Skeletal muscle tissue (tissue), 4 donors: ENCODE data around the gene ZNF573. TPM values are rescaled to one million over a fixed set of nuclear protein-coding genes. Genes with fewer than 3 reads are reported as not detected.
A peak's percentile ranks its signal among the peaks of the same experiment; 100 is the strongest.
"Not testable (repeated sequence)": the region's sequence is repeated elsewhere in the genome, so short reads cannot be mapped to it uniquely, and the experiment has no call there.

Experiments used
- H3K27ac ChIP-seq: one replicate; pipeline ENCODE4 v1.7.0; 2013; ENCODE audit warnings: mild to moderate bottlenecking, low read depth, low read length, inconsistent platforms
- H3K27me3 ChIP-seq, 3 donors: one replicate each; pipeline ENCODE4 v1.7.0; 2013; ENCODE audit warnings: low read length in 3 of 3; ENCODE audit not compliant: control insufficient read depth in 3 of 3, insufficient read depth in 3 of 3
- H3K36me3 ChIP-seq, 3 donors: one replicate each; pipeline ENCODE4 v1.7.0; 2013; ENCODE audit warnings: low read length in 3 of 3; ENCODE audit not compliant: control insufficient read depth in 3 of 3, insufficient read depth in 3 of 3
- H3K4me1 ChIP-seq, 3 donors: one replicate each; pipeline ENCODE4 v1.7.0; 2013; ENCODE audit warnings: low read length in 3 of 3, mild to moderate bottlenecking in 3 of 3; ENCODE audit not compliant: control insufficient read depth in 3 of 3, insufficient read depth in 3 of 3
- H3K4me3 ChIP-seq, 3 donors: one replicate each; pipeline ENCODE4 v1.7.0; 2013; ENCODE audit warnings: low read length in 3 of 3
- H3K9ac ChIP-seq, 3 donors: one replicate each; pipeline ENCODE4 v1.7.0; 2013; ENCODE audit warnings: low read length in 3 of 3, mild to moderate bottlenecking in 3 of 3, moderate library complexity in 2 of 3, low read depth in 1 of 3
- H3K9me3 ChIP-seq, 3 donors: one replicate each; pipeline ENCODE4 v1.7.0; 2013; ENCODE audit warnings: low read length in 3 of 3; ENCODE audit not compliant: control insufficient read depth in 3 of 3
- total RNA-seq: library from RNA; depleted of rRNA; stranded (reverse); fragments of >200 nt; gene quantifications from one replicate; pipeline ENCODE4 v1.2.3, GENCODE V29; 2014
- donor health status: Osteomylitis.

Gene ZNF573
- 14.1 TPM for total RNA-seq

DNA sequence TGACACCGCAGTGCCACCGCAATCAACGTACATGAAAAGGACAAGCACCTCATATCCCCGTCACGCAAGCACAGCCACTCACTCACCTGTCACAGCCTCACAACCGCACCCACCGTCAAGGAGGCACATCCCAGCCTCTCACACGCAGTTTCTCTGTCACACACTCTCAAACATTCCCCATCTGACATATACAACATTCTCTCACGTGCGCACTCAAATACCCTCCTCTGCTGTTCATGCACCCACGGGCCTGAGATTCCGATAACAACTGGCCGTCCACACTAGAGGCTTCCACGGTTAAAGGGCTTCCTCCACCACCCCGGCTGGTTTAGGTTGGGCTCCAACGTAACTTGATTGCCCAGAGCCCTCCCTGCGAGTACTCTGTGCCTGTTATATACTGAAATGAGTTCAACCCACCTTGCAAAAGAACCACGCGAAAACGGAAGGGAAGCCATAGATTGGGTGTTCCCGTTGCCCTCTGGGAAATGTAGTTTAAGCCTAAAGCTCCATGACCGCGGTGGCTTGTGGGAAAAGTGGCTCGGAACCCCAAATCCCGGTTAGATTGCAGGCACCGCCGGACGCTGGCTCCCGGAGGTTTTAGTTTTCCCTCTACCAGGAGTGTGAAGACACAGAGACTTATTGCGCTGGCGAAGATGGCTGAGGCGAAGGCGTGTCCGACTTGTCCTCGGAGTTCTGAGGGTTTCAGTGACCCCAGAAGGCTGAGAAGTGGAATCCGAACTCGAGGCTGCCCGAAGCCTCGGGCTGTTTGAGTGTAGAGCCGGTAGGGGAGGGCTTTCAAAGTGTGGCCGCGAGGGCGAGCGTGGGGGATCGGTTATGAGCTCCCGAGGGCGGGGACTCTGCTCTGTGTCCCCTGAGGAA is at the start of gene ZNF573:
Gene ZNF573, minus strand, starts transcription at position 460 of the 879 bp plus-strand sequence. CDS start 5,857 bp downstream, outside the sequence.
- Histone ChIP-seq H3K4me3 (peak within 1 kb of the TSS; percentile 93 to 99 (median 99)), H3K36me3 (peaks cover 0 to 8% (median 0%) of the 10 kb centered on the region in 3 donors), H3K9ac (peak within 1 kb of the TSS; percentile 91 to 98 (median 95)), H3K27me3 (no peaks in the 10 kb centered on the region), H3K4me1 (peaks cover 8 to 14% (median 11%) of the 10 kb centered on the region in 3 donors), H3K27ac (peak within 1 kb of the TSS; percentile 78), H3K9me3 (no peaks in the 10 kb centered on the region)

DNA sequence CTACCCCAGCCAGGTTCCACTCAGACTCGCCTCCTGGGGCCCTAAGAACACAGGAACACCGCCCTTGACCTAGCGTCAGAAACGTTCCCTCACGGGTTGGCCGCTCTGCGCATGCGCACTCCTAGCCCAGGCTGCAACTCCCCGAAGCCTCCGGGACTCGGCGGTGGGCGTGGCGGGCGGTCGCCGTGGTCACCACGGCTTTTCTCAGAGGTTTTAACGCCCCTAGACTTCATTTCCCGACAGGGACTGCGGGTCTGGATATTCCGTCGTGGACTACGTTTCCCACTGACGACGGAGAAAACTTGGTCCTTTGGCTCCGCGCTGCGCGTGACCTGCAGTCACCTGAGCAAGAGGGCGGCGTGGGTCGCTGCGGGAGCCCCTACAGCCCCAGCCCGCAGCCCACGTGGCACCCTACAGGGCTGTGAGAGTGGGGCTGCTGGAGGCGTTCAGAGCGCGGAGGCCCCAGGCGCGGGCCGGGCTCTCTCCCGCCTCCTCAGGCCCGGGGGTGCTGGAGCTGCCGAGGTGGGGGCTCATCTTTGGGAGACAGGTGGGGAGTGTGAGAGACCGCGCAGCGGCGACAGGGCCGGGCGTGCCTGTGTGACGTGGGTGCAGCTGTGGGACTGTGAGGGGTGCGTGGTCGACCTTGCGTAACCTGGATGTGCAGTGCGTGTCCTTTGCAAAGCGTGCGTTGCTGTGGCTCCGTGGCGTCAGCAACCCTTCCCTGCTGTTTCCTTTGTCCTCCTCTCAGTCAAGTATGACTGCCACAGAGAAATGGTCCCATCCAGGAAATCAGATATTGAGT is 38.0 kb upstream of the ZNF573 start:
- peaks cover 4 to 11% (median 10%) of the 10 kb centered on the region in 3 donors for H3K9me3 ChIP-seq
- H3K9ac ChIP-seq: peak overlapping the region; percentile 43 to 68 (median 50)
- peak overlapping the region; percentile 70 to 75 (median 73) for H3K4me3 ChIP-seq
- peaks cover 6 to 10% (median 9%) of the 10 kb centered on the region in 3 donors for H3K27me3 ChIP-seq
- H3K27ac ChIP-seq: no peak overlapping the region
- peaks cover 0 to 5% (median 0%) of the 10 kb centered on the region in 3 donors for H3K4me1 ChIP-seq
- H3K36me3 ChIP-seq: no peaks in the 10 kb centered on the region

DNA sequence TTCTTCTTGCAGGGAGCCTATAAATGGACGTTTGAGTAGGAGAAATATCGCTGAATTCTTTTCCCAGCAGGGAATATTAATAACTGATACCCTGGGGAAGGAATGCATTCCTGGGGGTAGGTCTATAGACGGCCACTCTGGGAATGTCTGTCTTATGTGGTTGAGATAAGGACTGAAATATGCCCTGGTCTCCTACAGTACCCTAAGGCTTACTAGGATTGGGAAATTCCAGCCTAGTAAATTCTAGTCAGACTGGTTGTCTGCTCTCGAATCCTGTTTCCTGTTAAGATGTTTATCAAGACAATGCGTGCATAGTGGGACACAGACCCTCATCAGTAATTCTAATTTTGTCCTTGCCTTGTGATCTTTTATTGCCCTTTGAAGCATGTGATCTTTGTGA is 36.2 kb upstream of the ZNF573 start:
- peak overlapping the region in 1 of 3 donors; percentile 7 for H3K4me3 ChIP-seq
- H3K27me3 ChIP-seq: peaks cover 6 to 10% (median 9%) of the 10 kb centered on the region in 3 donors
- H3K27ac ChIP-seq, H3K4me1 ChIP-seq, H3K36me3 ChIP-seq, H3K9me3 ChIP-seq, H3K9ac ChIP-seq: not testable (repeated sequence)

DNA sequence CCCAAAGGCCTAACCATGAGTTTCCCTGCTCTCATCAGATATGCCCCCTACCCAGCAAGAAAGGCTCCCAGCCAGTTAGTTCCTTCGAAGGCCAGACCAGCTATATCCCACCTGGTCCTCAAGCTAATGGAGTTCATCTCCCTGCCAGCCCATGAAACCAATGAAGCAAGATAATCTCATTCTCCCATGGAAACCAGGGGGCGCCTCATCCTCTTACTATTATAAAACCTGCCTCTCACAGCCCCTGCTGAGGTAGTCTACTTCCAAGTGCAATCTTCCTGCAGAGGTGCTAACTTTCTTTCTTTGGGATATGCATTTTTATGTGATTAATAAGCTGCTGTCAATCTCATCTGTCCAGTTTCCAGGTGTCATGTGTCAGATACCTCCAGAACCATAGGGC is 34.0 kb upstream of the ZNF573 start:
- Histone ChIP-seq H3K36me3 (no peaks in the 10 kb centered on the region), H3K4me3 (no peak overlapping the region), H3K27ac (no peak overlapping the region), H3K4me1 (peaks cover 0 to 5% (median 0%) of the 10 kb centered on the region in 3 donors), H3K27me3 (peaks cover 6 to 10% (median 9%) of the 10 kb centered on the region in 3 donors), H3K9ac (no peak overlapping the region), H3K9me3 (peaks cover 4 to 16% (median 9%) of the 10 kb centered on the region in 3 donors)

DNA sequence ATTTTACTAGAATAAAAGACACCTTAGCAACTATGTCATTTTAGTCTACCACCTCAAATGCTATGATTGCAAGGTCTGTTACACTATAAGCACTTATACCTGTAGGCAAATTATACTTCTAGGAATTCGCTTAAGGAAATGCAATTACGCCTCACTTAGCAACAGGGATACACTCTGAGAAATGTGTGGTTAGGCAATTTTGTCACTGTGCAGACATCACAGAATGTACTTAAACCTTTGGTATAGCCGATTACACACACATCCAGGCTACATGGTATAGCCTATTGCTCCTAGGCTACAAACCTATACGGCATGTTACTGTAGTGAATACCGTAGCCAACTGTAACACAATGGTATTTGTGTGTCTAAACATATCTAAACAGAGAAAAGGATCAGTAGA is 30.0 kb upstream of the ZNF573 start:
- H3K27ac ChIP-seq: no peak overlapping the region
- no peaks in the 10 kb centered on the region for H3K4me1 ChIP-seq
- no peaks in the 10 kb centered on the region for H3K36me3 ChIP-seq
- no peak overlapping the region for H3K4me3 ChIP-seq
- no peak overlapping the region for H3K9ac ChIP-seq
- H3K9me3 ChIP-seq: peaks cover 7 to 24% (median 8%) of the 10 kb centered on the region in 3 donors
- no peaks in the 10 kb centered on the region for H3K27me3 ChIP-seq

DNA sequence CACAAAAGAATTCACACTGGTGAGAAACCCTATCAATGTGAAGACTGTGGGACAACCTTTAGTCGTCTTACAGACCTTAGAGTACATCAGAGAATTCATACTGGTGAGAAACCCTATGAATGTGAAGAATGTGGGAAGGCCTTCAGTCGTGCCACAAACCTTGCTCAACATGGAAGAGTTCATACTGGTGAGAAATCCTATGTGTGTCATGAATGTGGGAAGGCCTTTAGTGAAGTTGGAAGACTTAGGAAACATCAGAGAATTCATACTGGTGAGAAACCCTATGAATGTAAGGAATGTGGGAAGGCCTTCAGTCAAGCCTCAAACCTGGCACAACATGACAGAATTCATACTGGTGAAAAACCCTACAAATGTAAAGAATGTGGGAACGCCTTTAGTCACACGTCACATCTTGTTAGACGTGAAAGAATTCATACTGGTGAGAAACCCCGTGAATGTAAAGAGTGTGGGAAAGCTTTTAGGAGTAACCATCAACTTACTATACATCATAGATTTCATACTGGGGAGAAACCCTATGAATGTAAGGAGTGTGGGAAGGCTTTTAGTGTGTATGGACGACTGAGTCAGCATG is 24.0 kb upstream of the ZNF573 start:
- Histone ChIP-seq H3K27ac (no peak overlapping the region), H3K4me3 (peak overlapping the region in 1 of 3 donors; percentile 25), H3K9me3 (peaks cover 22 to 39% (median 24%) of the 10 kb centered on the region in 3 donors), H3K36me3 (no peaks in the 10 kb centered on the region), H3K4me1 (no peaks in the 10 kb centered on the region), H3K27me3 (no peaks in the 10 kb centered on the region), H3K9ac (no peak overlapping the region)

DNA sequence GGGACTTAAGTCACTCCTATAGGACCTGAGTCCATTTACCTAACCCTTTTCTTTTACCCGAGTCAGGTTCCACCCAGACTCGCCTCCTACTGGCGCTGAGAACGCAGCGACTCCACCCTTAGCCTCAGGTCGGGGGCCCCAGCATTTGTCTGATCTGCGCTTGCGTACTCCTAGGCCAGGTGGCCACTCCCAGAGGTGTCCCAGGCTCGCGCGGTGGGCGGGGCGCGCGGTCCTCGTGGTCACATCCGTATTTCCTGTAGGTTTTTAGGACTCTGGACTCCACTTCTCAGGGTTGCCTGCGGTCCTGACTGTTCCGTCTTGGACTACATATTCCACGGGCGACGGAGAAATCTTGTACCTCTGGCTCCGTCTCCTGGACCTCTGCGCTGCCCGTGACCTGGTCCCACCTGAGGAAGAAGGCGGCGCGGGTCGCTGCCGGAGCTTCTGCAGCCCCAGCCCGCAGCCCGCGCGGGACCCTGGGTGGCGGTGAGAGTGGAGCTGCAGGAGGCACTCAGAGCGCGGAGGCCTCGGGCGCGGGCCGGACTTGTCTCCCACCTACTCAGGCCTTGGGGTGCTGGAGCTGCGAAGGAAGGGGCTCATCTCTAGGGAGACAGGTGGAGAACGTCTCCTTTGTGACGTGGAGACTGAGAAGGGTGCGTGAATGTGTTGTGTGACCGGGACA is 11.0 kb upstream of the ZNF573 start:
- Histone ChIP-seq H3K4me1 (no peaks in the 10 kb centered on the region), H3K36me3 (peaks cover 0 to 5% (median 0%) of the 10 kb centered on the region in 3 donors), H3K4me3 (no peak overlapping the region), H3K27ac (no peak overlapping the region), H3K9ac (no peak overlapping the region), H3K9me3 (peaks cover 9 to 18% (median 11%) of the 10 kb centered on the region in 3 donors), H3K27me3 (no peaks in the 10 kb centered on the region)

DNA sequence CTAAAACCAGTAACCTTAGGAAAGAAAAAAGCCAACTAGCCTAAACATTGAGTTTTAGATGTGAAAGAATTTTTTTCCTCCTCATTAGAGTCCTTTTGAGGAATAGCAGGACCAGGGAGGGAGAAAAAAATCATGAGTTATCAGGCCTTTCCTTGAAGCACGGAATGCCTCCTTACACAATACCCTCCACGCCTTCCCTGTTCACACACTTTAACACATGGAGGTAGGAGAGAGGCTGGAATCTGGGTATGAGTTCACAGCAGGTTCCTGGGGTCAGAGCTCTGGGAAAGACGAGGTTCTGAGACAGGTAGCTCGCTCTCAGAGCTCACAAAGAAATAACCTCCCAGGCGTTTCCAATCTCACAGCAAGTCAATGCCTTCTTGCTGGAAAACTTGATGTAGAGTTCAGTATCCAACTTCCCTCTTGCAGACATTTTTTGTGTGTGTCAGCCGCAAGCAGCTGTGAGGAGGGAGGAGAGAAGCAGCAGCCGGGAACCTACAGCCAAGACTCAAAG is 716 bp downstream of the ZNF573 start:
- peak overlapping the region; percentile 93 to 99 (median 99) for H3K4me3 ChIP-seq
- H3K9ac ChIP-seq: peak overlapping the region; percentile 91 to 98 (median 95)
- peaks cover 8 to 14% (median 11%) of the 10 kb centered on the region in 3 donors for H3K4me1 ChIP-seq
- no peaks in the 10 kb centered on the region for H3K9me3 ChIP-seq
- H3K27ac ChIP-seq: peak overlapping the region; percentile 78
- no peaks in the 10 kb centered on the region for H3K27me3 ChIP-seq
- peaks cover 0 to 8% (median 0%) of the 10 kb centered on the region in 3 donors for H3K36me3 ChIP-seq

DNA sequence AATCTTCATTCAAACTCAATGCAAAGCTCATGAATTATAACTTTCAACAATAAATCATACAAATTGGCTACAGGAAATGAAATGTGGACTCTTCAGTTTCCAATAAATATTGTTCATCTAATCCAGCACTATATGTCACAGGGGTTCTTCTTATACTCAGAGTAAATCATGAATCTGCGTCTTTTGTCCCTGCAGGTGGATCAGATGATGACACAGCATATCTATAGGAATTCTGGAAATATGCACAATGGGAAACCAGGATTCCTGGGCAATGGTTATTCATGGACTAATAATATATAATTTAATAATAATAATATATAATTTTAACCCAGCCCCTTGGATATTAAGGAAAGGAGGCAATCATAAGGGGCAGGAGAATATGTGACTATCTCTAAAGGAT is 8.4 kb downstream of the ZNF573 start:
- peaks cover 19 to 38% (median 34%) of the 10 kb centered on the region in 3 donors for H3K36me3 ChIP-seq

More for the DNA sequence above, 8.4 kb downstream of the ZNF573 start:
- Histone ChIP-seq H3K4me3 (no peak overlapping the region), H3K4me1 (no peaks in the 10 kb centered on the region), H3K27ac (no peak overlapping the region), H3K9me3 (no peaks in the 10 kb centered on the region), H3K27me3 (no peaks in the 10 kb centered on the region), H3K9ac (no peak overlapping the region)
